PC-9 (cell line): ENCODE data around the gene UIMC1. TPM values are rescaled to one million over a fixed set of nuclear protein-coding genes. Genes with fewer than 3 reads are reported as not detected.

ENCODE experiments used
- BruUV-seq: library from RNA; stranded (reverse); fragments of 400-500 nt; replicated peaks from 2 replicates; lab custom pipeline; 2021; lab: Mats Ljungman, UMichigan
- CTCF ChIA-PET: fragments of 300-600 bp; sonication (Branson Sonifier 250); formaldehyde crosslinking; loops from one replicate; lab custom pipeline; 2022; ENCODE audit warnings: antibody characterized with exemption; lab: Charles Lee
- POLR2A ChIA-PET: fragments of 300-600 bp; sonication (Branson Sonifier 250); formaldehyde crosslinking; loops from one replicate; lab custom pipeline; 2022; ENCODE audit warnings: antibody characterized with exemption; ENCODE audit not compliant: unreplicated experiment; lab: Charles Lee
- DNase-seq, 2 experiments: peaks; one replicate each; pipeline versions ENCODE4 v3.0.0 to v3.0.0-alpha.2; 2015 to 2022; ENCODE audit warnings: mixed read lengths in 1 of 2
- H2AFZ ChIP-seq: fragments of 200-600 bp; sonication (generic); 2 replicates; pipeline ENCODE4 v1.8.1; 2017; ENCODE audit warnings: antibody characterized with exemption
- H3F3A ChIP-seq: fragments of 200-600 bp; sonication (generic); 2 replicates; pipeline ENCODE4 v1.8.1; 2017; ENCODE audit warnings: antibody characterized with exemption, mild to moderate bottlenecking, low read depth; ENCODE audit not compliant: insufficient read depth
- H3K27ac ChIP-seq: fragments of 200-600 bp; sonication (generic); 2 replicates; pipeline ENCODE4 v1.6.1; 2016; ENCODE audit warnings: mixed run types
- H3K27me3 ChIP-seq: fragments of 200-600 bp; sonication (generic); 2 replicates; pipeline ENCODE4 v1.6.1; 2016; ENCODE audit warnings: low read depth, mixed run types; ENCODE audit not compliant: insufficient read depth
- H3K36me3 ChIP-seq: fragments of 200-600 bp; sonication (generic); 2 replicates; pipeline ENCODE4 v1.6.1; 2016; ENCODE audit warnings: low read depth, mixed run types
- H3K4me1 ChIP-seq: fragments of 200-600 bp; sonication (generic); replicated peaks from 2 replicates; pipeline ENCODE4 v1.6.1; 2016; ENCODE audit warnings: mixed run types; ENCODE audit not compliant: insufficient read depth
- H3K4me2 ChIP-seq: fragments of 200-600 bp; sonication (generic); 2 replicates; pipeline ENCODE4 v1.6.1; 2017; ENCODE audit warnings: mixed run types
- H3K4me3 ChIP-seq: fragments of 200-600 bp; sonication (generic); 2 replicates; pipeline ENCODE4 v1.6.1; 2016; ENCODE audit warnings: mixed run types
- H3K79me2 ChIP-seq: fragments of 200-600 bp; sonication (generic); 2 replicates; pipeline ENCODE4 v1.6.1; 2017; ENCODE audit warnings: low read depth, mixed run types
- H3K9me2 ChIP-seq: fragments of 200-600 bp; sonication (generic); 2 replicates; pipeline ENCODE4 v1.8.1; 2017; ENCODE audit warnings: mild to moderate bottlenecking; ENCODE audit not compliant: insufficient read depth
- H3K9me3 ChIP-seq: fragments of 200-600 bp; sonication (generic); 2 replicates; pipeline ENCODE4 v1.8.1; 2016; ENCODE audit warnings: low read depth; ENCODE audit not compliant: insufficient read depth
- H4K20me1 ChIP-seq: fragments of 200-600 bp; sonication (generic); 2 replicates; pipeline ENCODE4 v1.8.1; 2017; ENCODE audit not compliant: insufficient read depth
- CTCF ChIP-seq: fragments of 200-600 bp; sonication (generic); conservative IDR thresholded peaks from 2 replicates; pipeline ENCODE4 v1.6.1; 2017; ENCODE audit warnings: mixed run types, antibody characterized with exemption, mild to moderate bottlenecking, moderate library complexity
- EZH2 ChIP-seq: fragments of 200-600 bp; sonication (generic); IDR thresholded peaks from 2 replicates; pipeline ENCODE4 v1.8.0; 2017; ENCODE audit warnings: antibody characterized with exemption, low read depth
- intact Hi-C: fragments of 100-400 bp; cut with micrococcal nuclease; formaldehyde crosslinking; loops from one replicate; pipeline ENCODE4 v1.10.0; 2022; ENCODE audit not compliant: unreplicated experiment
- total RNA-seq: library from RNA; stranded (reverse); gene quantifications from 2 replicates; pipeline ENCODE4 v1.2.3, GENCODE V29; 2021

The UIMC1 gene
- total RNA-seq, 1 experiment from 2014 or later: 48.3 TPM

DNA sequence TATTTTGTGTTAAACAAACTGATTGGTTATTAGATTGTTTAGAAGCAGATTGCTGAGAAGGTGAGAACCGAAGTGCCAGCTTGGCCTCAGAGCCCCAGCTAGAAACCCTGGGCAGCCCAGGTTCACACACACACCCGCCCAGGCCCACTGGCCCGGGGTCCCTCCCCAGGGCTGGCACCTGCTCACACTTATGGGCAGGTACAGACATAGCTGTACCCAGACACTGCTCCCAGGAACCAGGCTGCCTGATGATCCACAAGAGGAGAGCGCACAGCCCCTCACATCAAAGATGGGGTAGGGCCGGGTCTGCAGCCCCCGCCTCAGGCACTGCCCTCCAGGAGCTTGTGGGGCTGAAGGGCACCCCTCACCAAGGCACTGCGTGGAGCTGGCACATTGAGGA lies 140.6 kb downstream of the UIMC1 start:
- H3F3A ChIP-seq: no peaks in the 10 kb centered on the region
- no peak overlapping the region for H3K27ac ChIP-seq
- no peaks in the 10 kb centered on the region for H3K9me2 ChIP-seq
- H4K20me1 ChIP-seq: no peaks in the 10 kb centered on the region
- no peaks in the 10 kb centered on the region for H3K79me2 ChIP-seq
- POLR2A ChIA-PET: no interaction called here
- no peak overlapping the region for H3K4me2 ChIP-seq
- CTCF ChIA-PET: no interaction called here
- no peak overlapping the region for H3K4me3 ChIP-seq
- no peaks in the 10 kb centered on the region for H3K27me3 ChIP-seq
- H3K9me3 ChIP-seq: no peaks in the 10 kb centered on the region
- H2AFZ ChIP-seq: no peak overlapping the region
- no peak for DNase-seq
- no TSS peak for BruUV-seq
- intact Hi-C loops: no loop called here
- TF ChIP-seq CTCF: no peak
- no peaks in the 10 kb centered on the region for H3K4me1 ChIP-seq
- H3K36me3 ChIP-seq: no peaks in the 10 kb centered on the region

DNA sequence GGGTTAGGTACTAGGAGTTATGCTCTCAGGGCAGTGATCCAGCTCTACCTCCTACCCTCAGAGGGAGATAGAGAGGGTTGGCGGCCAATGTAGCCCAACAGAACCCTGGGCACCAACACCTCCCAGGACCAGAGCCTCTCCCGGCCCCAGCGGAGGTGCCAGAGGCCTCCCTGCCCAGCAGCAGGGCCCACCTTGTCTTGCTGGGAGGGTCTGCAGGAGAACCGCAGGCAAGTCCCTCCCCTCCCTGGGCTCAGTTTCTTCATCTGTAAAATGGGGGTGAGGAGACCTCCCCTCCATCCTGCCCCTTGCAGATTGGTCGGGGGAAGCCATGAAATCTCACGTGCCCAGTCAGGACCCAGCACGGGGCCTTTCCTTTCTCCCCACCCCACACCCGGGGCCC lies 141.8 kb downstream of the UIMC1 start:
- H3K9me3 ChIP-seq: no peaks in the 10 kb centered on the region
- no peaks in the 10 kb centered on the region for H4K20me1 ChIP-seq
- POLR2A ChIA-PET: no interaction called here
- intact Hi-C loops: no loop called here
- no peaks in the 10 kb centered on the region for H3F3A ChIP-seq
- H3K36me3 ChIP-seq: no peaks in the 10 kb centered on the region
- no peak overlapping the region for H2AFZ ChIP-seq
- no peak overlapping the region for H3K4me3 ChIP-seq
- H3K27ac ChIP-seq: no peak overlapping the region
- BruUV-seq: no TSS peak
- H3K9me2 ChIP-seq: no peaks in the 10 kb centered on the region
- H3K27me3 ChIP-seq: no peaks in the 10 kb centered on the region
- H3K79me2 ChIP-seq: no peaks in the 10 kb centered on the region
- H3K4me2 ChIP-seq: no peak overlapping the region
- H3K4me1 ChIP-seq: no peaks in the 10 kb centered on the region
- TF ChIP-seq EZH2 (no peak), CTCF (no peak)
- no peak for DNase-seq
- CTCF ChIA-PET: no interaction called here

DNA sequence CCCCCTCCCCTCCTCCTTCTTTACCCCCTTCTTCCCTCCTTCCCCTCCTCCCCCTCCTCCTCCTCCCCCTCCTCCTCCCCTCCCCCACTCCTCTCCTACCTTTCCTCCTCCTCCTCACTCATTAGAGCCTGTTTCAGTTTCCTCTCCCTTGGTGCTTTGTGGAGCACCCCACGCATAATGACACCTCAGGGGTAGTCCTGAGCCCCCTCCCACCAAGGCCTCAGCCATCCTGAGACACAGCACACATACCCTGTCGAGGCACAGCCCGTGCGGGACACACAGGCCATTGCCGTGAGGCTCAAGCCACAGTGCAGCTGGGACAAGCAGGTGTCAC lies 142.8 kb downstream of the UIMC1 start:
- no peaks in the 10 kb centered on the region for H3K27me3 ChIP-seq
- no peaks in the 10 kb centered on the region for H4K20me1 ChIP-seq
- no peak overlapping the region for H2AFZ ChIP-seq

More for the DNA sequence above, 142.8 kb downstream of the UIMC1 start:
- no peak for DNase-seq
- CTCF ChIA-PET: no interaction called here
- POLR2A ChIA-PET: no interaction called here
- Histone ChIP-seq H3K9me2 (no peaks in the 10 kb centered on the region), H3K36me3 (no peaks in the 10 kb centered on the region), H3K9me3 (no peaks in the 10 kb centered on the region), H3K4me3 (no peak overlapping the region), H3K4me1 (no peaks in the 10 kb centered on the region), H3K4me2 (no peak overlapping the region), H3K27ac (no peak overlapping the region), H3K79me2 (no peaks in the 10 kb centered on the region), H3F3A (no peaks in the 10 kb centered on the region)
- intact Hi-C loops: no loop called here
- TF ChIP-seq CTCF (no peak), EZH2 (no peak)
- no TSS peak for BruUV-seq
